ENCODE data around the gene GALNT2.

The GALNT2 gene

GRCh38 chr1:230066466-230067404 is at the start of gene GALNT2:
GALNT2 (plus strand) TSS chr1:230067238; CDS start chr1:230067281, 43 bp downstream.
- peak; percentile 94 for DNase-seq (ENCODE audit: low spot score)

DNA sequence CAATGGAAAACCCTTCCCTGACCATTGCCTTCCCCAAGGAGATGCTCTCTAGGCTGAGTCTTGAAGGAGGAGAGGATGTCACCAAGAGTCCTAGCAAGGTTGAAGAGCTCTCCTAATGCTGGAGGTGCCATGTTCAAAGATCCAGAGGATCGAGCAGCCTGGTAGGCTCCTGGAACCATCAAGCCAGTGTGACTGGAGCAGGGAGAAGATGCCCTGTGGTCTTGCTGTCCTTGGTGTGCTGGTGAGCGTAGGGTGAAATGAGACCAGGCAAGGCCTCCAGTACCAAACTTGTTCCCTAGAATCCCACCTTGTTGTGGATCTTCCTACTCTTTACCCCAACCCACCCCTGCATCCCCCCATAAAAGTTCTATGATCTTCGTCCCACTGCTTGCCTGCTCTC is 46.6 kb upstream of the GALNT2 start:
- DNase-seq (ENCODE audit: low spot score), result no peak

GRCh38 chr1:230022666-230023380 is 44.2 kb upstream of the GALNT2 start:
- no peak for DNase-seq (ENCODE audit: low spot score)

GRCh38 chr1:230025686-230026085 is 41.4 kb upstream of the GALNT2 start:
- DNase-seq (ENCODE audit: low spot score), result no peak

GRCh38 chr1:230026139-230026538 is 40.9 kb upstream of the GALNT2 start:
- DNase-seq (ENCODE audit: low spot score), result no peak

- DNase-seq (ENCODE audit: low spot score), result no peak
Observed at GRCh38 chr1:230026572-230026971, 40.5 kb upstream of the GALNT2 start.

DNA sequence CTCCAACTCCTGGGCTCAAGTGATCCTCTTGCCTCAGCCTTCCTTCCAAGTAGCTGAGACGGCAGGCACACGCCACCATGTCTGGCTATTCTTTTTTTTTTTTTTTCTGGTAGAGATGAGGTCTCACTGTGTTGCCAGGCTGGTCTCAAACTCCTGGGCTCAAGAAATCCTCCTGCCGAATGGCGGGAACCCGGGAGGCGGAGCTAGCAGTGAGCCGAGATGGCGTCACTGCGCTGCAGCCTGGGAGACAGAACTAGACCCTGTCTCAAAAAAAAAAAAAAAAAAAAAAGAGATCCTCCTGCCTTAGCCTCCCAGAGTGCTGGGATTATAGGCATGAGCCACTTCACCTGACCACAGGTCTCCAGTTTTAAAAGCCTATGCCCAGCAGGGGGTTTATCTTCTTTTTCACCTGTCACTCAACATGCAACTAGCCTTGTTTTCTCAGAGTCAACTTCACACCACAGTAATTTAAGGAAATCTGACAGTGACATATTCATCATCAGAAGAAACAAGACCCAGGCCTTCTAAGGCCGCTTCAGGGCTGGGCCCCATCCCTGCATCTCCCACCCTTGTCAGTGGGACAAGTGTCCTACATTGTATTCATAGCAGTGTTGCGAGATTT is 38.3 kb upstream of the GALNT2 start:
- DNase-seq (ENCODE audit: low spot score), result no peak

- DNase-seq (ENCODE audit: low spot score), result no peak
Observed at GRCh38 chr1:230029244-230029941, 37.6 kb upstream of the GALNT2 start.

GRCh38 chr1:230030122-230030821 is 36.8 kb upstream of the GALNT2 start:
- DNase-seq (ENCODE audit: low spot score), result no peak

DNA sequence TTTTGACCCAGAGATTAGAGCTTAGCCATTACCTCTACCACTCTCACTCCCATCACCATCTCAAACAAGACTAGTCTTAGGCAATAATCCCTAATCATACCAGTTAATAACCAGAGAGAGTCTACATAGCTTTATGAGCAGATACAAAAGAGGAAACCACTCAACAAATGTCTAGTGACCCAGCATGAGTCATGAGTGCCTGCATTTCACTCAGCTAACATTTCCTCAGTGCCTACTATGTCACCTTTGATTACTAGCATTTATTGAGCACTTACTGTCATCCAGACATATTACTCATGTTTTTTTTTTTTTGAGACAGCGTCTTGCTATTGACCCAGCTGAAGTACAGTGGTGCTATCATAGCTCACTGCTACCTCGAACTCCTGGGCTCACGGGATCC is 35.9 kb upstream of the GALNT2 start:
- DNase-seq (ENCODE audit: low spot score), result no peak

GRCh38 chr1:230032516-230033281 is 34.3 kb upstream of the GALNT2 start:
- no peak for DNase-seq (ENCODE audit: low spot score)

GRCh38 chr1:230037261-230037660 is 29.8 kb upstream of the GALNT2 start:
- no peak for DNase-seq (ENCODE audit: low spot score)

DNA sequence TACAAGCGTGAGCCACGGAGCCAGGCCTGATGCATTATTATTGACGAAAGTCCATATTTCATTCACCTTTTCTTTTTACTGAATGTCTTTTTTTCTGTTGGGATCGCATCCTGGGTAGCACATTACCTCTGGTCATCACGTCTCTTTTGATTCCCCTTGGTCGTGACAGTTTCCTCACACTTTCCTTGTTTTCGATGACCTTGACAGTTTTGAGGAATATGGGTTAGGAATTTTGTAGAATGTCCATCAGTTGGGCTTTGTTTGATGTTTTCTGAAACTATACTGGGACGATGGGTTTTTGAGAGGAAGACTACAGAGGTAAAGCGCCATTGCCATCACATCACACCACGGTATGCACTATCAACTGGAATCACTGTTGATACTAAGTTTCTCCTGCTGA is 26.6 kb upstream of the GALNT2 start:
- DNase-seq (ENCODE audit: low spot score), result no peak

GRCh38 chr1:230043081-230043480 is 24.0 kb upstream of the GALNT2 start:
- no peak for DNase-seq (ENCODE audit: low spot score)

DNA sequence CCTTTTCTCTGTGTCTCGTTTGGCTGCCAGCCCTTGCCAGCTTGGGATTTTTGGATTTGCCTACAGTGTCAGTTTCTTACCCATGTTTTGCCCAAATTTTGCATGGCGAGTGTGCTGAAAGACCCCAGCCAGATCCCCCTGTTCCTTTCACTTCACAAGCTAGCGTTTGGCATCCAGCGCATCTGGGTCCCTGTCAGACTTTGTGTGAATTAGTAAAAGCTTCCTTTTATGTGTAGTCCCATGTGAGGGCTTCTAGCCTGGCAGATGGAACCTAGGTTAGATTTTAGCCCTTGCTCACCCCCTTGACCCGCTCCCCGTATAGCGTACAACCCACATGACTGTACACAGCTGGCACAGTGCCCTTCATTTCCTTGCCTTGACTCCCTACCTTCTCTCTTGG is 22.3 kb upstream of the GALNT2 start:
- no peak for DNase-seq (ENCODE audit: low spot score)

- DNase-seq (ENCODE audit: low spot score), result no peak
Observed at GRCh38 chr1:230047114-230047865, 19.7 kb upstream of the GALNT2 start.

- DNase-seq (ENCODE audit: low spot score), result no peak
Observed at GRCh38 chr1:230048322-230048721, 18.7 kb upstream of the GALNT2 start.

GRCh38 chr1:230048922-230049321 is 18.1 kb upstream of the GALNT2 start:
- DNase-seq (ENCODE audit: low spot score), result no peak

- no peak for DNase-seq (ENCODE audit: low spot score)
Observed at GRCh38 chr1:230049731-230050130, 17.3 kb upstream of the GALNT2 start.

Measured in putamen (tissue), 1 donor.